Hepatocyte (in vitro differentiated cells): Measurements from ENCODE around the gene SYT1. TPM values are rescaled to one million over a fixed set of nuclear protein-coding genes. Genes with fewer than 3 reads are reported as not detected.

ENCODE experiments used
- DNase-seq: peaks from one replicate; pipeline ENCODE4 v3.0.0-alpha.2; 2016; ENCODE audit warnings: low spot score
- H2AFZ ChIP-seq: fragments of 200-600 bp; sonication (generic); 2 replicates; pipeline ENCODE4 v1.6.0; 2016; ENCODE audit warnings: antibody characterized with exemption, mild to moderate bottlenecking
- H3K27ac ChIP-seq: fragments of 200-600 bp; sonication (generic); 2 replicates; pipeline ENCODE4 v1.5.1; 2016; ENCODE audit warnings: mild to moderate bottlenecking
- H3K27me3 ChIP-seq: fragments of 200-600 bp; sonication (generic); 2 replicates; pipeline ENCODE4 v1.6.1; 2016
- H3K36me3 ChIP-seq: fragments of 200-600 bp; sonication (generic); replicated peaks from 2 replicates; pipeline ENCODE4 v1.5.1; 2016; ENCODE audit warnings: low read depth; ENCODE audit not compliant: insufficient read depth
- H3K4me1 ChIP-seq: fragments of 200-600 bp; sonication (generic); 2 replicates; pipeline ENCODE4 v1.5.1; 2016; ENCODE audit warnings: mild to moderate bottlenecking, moderate library complexity; ENCODE audit not compliant: insufficient read depth
- H3K4me2 ChIP-seq: fragments of 200-600 bp; sonication (generic); 2 replicates; pipeline ENCODE4 v1.6.0; 2016
- H3K4me3 ChIP-seq: fragments of 200-600 bp; sonication (generic); 2 replicates; pipeline ENCODE4 v1.5.1; 2016; ENCODE audit warnings: mild to moderate bottlenecking
- H3K79me2 ChIP-seq: fragments of 200-600 bp; sonication (generic); 2 replicates; pipeline ENCODE4 v1.6.0; 2017; ENCODE audit warnings: mild to moderate bottlenecking
- H3K9me2 ChIP-seq: fragments of 200-600 bp; sonication (generic); replicated peaks from 2 replicates; pipeline ENCODE4 v1.6.0; 2017; ENCODE audit warnings: mild to moderate bottlenecking; ENCODE audit not compliant: insufficient read depth
- H3K9me3 ChIP-seq: fragments of 200-600 bp; sonication (generic); 2 replicates; pipeline ENCODE4 v1.5.1; 2016; ENCODE audit warnings: low read depth, mild to moderate bottlenecking
- H4K20me1 ChIP-seq: fragments of 200-600 bp; sonication (generic); 2 replicates; pipeline ENCODE4 v1.6.0; 2016; ENCODE audit warnings: mild to moderate bottlenecking; ENCODE audit not compliant: insufficient read depth, poor library complexity, severe bottlenecking
- EZH2 ChIP-seq: fragments of 200-600 bp; sonication (generic); IDR thresholded peaks from 2 replicates; pipeline ENCODE4 v1.6.1; 2016; ENCODE audit warnings: antibody characterized with exemption, mild to moderate bottlenecking, borderline replicate concordance
- EZH2phosphoT487 ChIP-seq: fragments of 200-600 bp; sonication (generic); IDR thresholded peaks from one replicate; pipeline ENCODE4 v1.6.1; 2018; ENCODE audit warnings: antibody characterized with exemption, mild to moderate bottlenecking, low read depth, moderate library complexity; ENCODE audit not compliant: unreplicated experiment, severe bottlenecking
- WGBS: methylation state at CpG from one replicate; pipeline ENCODE4 v1.1.6; 2016; ENCODE audit warnings: low lambda C conversion rate; ENCODE audit errors: missing lambda C conversion rate; 5-methylcytosine and 5-hydroxymethylcytosine counted together
- polyA plus RNA-seq: library from polyadenylated mRNA; unstranded; fragments of >200 nt; fragmentation: Nextera tagmentation; extraction: Ambion mirVana; gene quantifications from 2 replicates; pipeline ENCODE4 v1.2.1, GENCODE V29; 2016
- total RNA-seq: library from RNA; depleted of rRNA; stranded (reverse); fragments of >200 nt; gene quantifications from 2 replicates; pipeline ENCODE4 v1.2.3, GENCODE V29; 2014
- TF ChIP-seq, protein P1 (sequence below): fragments of 200-600 bp; sonication (generic); IDR thresholded peaks from 2 replicates; pipeline ENCODE4 v1.5.1; 2016; ENCODE audit warnings: antibody characterized with exemption, mild to moderate bottlenecking; ENCODE audit not compliant: poor library complexity

The SYT1 gene
- total and polyA plus RNA-seq, 2 experiments from 2014 or later: 1.3 to 2.5 TPM

DNA sequence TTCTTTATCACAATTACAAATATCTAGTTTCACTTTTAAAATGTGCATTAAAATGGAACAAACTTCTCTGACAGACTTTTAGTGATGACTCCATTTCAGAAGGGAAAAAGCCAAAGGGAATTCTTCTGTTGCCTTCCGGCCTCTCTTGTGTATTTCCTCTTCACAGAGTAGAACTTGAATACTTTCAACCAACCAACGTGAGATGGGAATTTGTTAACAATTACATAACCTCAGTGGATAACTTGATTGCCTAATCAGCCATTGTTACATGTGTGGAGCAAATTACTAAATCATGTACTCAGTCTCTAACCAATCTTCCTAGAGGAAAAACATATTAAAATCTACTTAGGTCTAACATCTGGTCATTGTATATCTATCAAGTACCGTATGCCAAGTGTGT lies 291.1 kb downstream of the SYT1 start:
- Histone ChIP-seq H3K27me3 (no peaks in the 10 kb centered on the region), H4K20me1 (no peaks in the 10 kb centered on the region), H2AFZ (no peak overlapping the region), H3K9me3 (no peaks in the 10 kb centered on the region), H3K4me1 (peaks cover 10% of the 10 kb centered on the region), H3K4me2 (no peak overlapping the region), H3K79me2 (no peaks in the 10 kb centered on the region), H3K9me2 (no peaks in the 10 kb centered on the region), H3K4me3 (no peak overlapping the region), H3K36me3 (no peaks in the 10 kb centered on the region), H3K27ac (peak overlapping the region; percentile 29)
- TF ChIP-seq EZH2 (no peak), EZH2phosphoT487 (no peak)
- TF ChIP-seq, protein P1, sequence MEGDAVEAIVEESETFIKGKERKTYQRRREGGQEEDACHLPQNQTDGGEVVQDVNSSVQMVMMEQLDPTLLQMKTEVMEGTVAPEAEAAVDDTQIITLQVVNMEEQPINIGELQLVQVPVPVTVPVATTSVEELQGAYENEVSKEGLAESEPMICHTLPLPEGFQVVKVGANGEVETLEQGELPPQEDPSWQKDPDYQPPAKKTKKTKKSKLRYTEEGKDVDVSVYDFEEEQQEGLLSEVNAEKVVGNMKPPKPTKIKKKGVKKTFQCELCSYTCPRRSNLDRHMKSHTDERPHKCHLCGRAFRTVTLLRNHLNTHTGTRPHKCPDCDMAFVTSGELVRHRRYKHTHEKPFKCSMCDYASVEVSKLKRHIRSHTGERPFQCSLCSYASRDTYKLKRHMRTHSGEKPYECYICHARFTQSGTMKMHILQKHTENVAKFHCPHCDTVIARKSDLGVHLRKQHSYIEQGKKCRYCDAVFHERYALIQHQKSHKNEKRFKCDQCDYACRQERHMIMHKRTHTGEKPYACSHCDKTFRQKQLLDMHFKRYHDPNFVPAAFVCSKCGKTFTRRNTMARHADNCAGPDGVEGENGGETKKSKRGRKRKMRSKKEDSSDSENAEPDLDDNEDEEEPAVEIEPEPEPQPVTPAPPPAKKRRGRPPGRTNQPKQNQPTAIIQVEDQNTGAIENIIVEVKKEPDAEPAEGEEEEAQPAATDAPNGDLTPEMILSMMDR: no peak
- DNase-seq: no peak
- 72% methylated on average over 3 of the region's 3 CpGs for WGBS

DNA sequence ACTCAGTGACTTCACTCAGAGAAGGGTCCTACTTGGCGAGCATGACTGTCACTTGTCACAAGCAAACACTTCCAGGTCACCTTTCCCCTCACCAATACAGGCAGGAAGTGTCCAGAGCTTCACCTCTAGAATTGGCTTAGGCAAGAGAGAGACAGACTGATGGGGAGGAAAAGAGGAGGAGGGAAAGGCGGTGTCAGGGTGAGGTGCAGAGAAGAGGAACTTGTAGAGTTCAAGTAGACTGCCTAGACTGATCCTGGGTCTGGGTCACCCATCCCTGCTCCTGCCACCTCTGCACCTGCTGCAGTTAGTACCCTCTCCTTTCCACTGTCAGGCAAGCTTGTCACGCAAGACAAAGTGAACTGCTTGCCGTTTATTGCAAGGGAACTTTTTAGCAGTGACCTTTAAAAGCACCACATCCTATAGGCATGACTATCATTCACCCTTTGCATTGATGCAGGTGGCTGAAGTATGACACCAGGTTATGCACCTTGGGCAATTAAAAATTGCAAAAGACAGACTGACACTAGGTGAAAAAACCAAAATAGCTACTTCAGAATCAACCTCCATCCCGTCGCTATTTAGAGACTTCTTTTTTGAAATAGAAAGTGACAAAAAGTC lies 292.4 kb downstream of the SYT1 start:
- no peak for DNase-seq
- H2AFZ ChIP-seq: no peak overlapping the region
- WGBS: 86% methylated on average over 6 of the region's 6 CpGs

DNA sequence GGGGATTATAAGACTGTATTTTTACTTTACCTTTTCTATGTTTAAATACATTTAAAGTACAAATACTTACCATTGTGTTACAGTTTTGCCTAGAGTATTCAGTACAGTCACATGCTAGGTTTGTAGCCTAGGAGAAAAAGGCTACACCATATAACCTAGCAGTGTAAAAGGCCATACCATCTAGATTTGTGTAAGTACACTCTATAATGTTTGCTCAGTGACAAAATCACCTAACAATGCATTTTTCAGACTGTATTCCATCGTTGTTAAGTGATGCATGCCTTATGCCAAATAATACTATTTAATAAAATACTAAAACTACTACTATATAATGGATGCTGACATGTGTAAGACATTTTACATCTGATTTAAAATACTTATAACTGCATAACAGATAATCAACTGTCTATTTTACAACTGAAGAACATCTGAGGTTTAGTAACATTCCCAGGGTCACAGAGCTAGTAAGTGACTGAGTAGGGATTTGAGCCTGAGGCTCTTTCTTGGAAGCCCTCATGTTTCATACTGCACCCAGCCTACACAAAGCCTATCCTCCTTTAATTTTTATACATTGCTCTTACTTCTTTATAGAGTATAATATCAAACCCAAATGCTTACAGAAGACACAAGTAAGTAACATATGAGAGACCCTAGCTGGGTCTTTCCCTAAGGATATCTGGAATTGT lies 296.8 kb downstream of the SYT1 start:
- no peak overlapping the region for H3K27ac ChIP-seq

More for the DNA sequence above, 292.4 kb downstream of the SYT1 start:
- Histone ChIP-seq H3K4me2 (no peak overlapping the region), H3K27ac (no peak overlapping the region), H4K20me1 (no peaks in the 10 kb centered on the region), H3K36me3 (no peaks in the 10 kb centered on the region), H3K4me3 (no peak overlapping the region), H3K9me3 (no peaks in the 10 kb centered on the region), H3K79me2 (no peaks in the 10 kb centered on the region), H3K4me1 (peaks cover 10% of the 10 kb centered on the region), H3K27me3 (no peaks in the 10 kb centered on the region), H3K9me2 (no peaks in the 10 kb centered on the region)
- TF ChIP-seq EZH2 (no peak), EZH2phosphoT487 (no peak)
- TF ChIP-seq, protein P1: no peak

More for the DNA sequence above, 296.8 kb downstream of the SYT1 start:
- 70% methylated on average over 1 of the region's 1 CpG for WGBS
- Histone ChIP-seq H3K79me2 (no peaks in the 10 kb centered on the region), H3K9me2 (no peaks in the 10 kb centered on the region), H2AFZ (no peak overlapping the region), H3K4me3 (no peak overlapping the region), H3K36me3 (no peaks in the 10 kb centered on the region), H3K9me3 (no peaks in the 10 kb centered on the region), H3K4me1 (peaks cover 3% of the 10 kb centered on the region), H3K27me3 (no peaks in the 10 kb centered on the region), H3K4me2 (no peak overlapping the region), H4K20me1 (no peaks in the 10 kb centered on the region)
- DNase-seq: no peak
- TF ChIP-seq EZH2phosphoT487 (no peak), EZH2 (no peak)
- TF ChIP-seq, protein P1: no peak
